Subcutaneous adipose tissue (tissue), 4 donors: Measurements from ENCODE around the gene OGG1. TPM values are rescaled to one million over a fixed set of nuclear protein-coding genes. Genes with fewer than 3 reads are reported as not detected.

Experiments used
- CTCF ChIP-seq: fragments of 450-650 bp; IDR thresholded peaks from one replicate; pipeline ENCODE4 v1.5.1; 2016; ENCODE audit warnings: low read depth, mild to moderate bottlenecking, control low read depth, antibody characterized with exemption, moderate library complexity
- total RNA-seq, 4 donors: library from RNA; depleted of rRNA; stranded (reverse); fragments of >200 nt; gene quantifications; one replicate each; pipeline ENCODE4 v1.1.0, GENCODE V29; 2016

OGG1 gene
- total RNA-seq, 4 donors from 2014 or later, result 16.0 to 23.0 (median 19.3) TPM

GRCh38 chr3:9806137-9806536 is 56.4 kb downstream of the OGG1 start:
- no peak for TF ChIP-seq CTCF

Other genes with a start within 250 kb of the OGG1 start
- gene LHFPL4, start 196.1 kb upstream of the OGG1 start, total RNA-seq, result not detected
- gene MTMR14, start 100.4 kb upstream of the OGG1 start, total RNA-seq, result 10 to 100 TPM; 28.0 to 46.6 (median 39.4) TPM
- gene CPNE9, start 46.1 kb upstream of the OGG1 start, total RNA-seq, result 1 to 10 TPM in 1 of 4 donors, not detected in 3; 2.0 TPM
- gene BRPF1, start 18.2 kb upstream of the OGG1 start, total RNA-seq, result 10 to 100 TPM; 11.3 to 18.8 (median 14.5) TPM
- 100 to 1,000 TPM in 1 of 4 donors, 10 to 100 TPM in 3; 57.0 to 122 (median 66.6) TPM for gene CAMK1, start 20.0 kb downstream of the OGG1 start, total RNA-seq
- gene TADA3, start 42.5 kb downstream of the OGG1 start, total RNA-seq, result 10 to 100 TPM; 32.1 to 69.6 (median 58.9) TPM
- 100 to 1,000 TPM in 3 of 4 donors, 10 to 100 TPM in 1; 85.4 to 174 (median 158) TPM for gene ARPC4, start 43.1 kb downstream of the OGG1 start, total RNA-seq
- gene TTLL3, start 60.3 kb downstream of the OGG1 start, total RNA-seq, result 100 to 1,000 TPM in 1 of 4 donors, 10 to 100 TPM in 3; 36.5 to 125 (median 70.0) TPM
- gene RPUSD3, start 94.1 kb downstream of the OGG1 start, total RNA-seq, result 10 to 100 TPM; 28.9 to 40.1 (median 33.8) TPM
- 1,000 to 10,000 TPM in 2 of 4 donors, 100 to 1,000 TPM in 2; 684 to 1,626 (median 1,205) TPM for gene CIDEC, start 130.3 kb downstream of the OGG1 start, total RNA-seq
- 10 to 100 TPM; 53.7 to 83.8 (median 60.2) TPM for gene JAGN1, start 140.7 kb downstream of the OGG1 start, total RNA-seq
- 10 to 100 TPM in 3 of 4 donors, 1 to 10 TPM in 1; 5.9 to 27.9 (median 14.2) TPM for gene IL17RE, start 152.9 kb downstream of the OGG1 start, total RNA-seq
- 10 to 100 TPM; 26.3 to 99.3 (median 82.1) TPM for gene IL17RC, start 167.1 kb downstream of the OGG1 start, total RNA-seq
- 10 to 100 TPM; 30.2 to 45.6 (median 35.5) TPM for gene CRELD1, start 183.9 kb downstream of the OGG1 start, total RNA-seq
- gene PRRT3, start 202.5 kb downstream of the OGG1 start, total RNA-seq, result 1 to 10 TPM in 2 of 4 donors, under 1 TPM in 2; 0.82 to 2.4 (median 1.0) TPM
- 100 to 1,000 TPM in 1 of 4 donors, 10 to 100 TPM in 3; 71.6 to 103 (median 90.8) TPM for gene EMC3, start 236.9 kb downstream of the OGG1 start, total RNA-seq